Measurements from ENCODE around the gene RBM19. TPM values are rescaled to one million over a fixed set of nuclear protein-coding genes. Genes with fewer than 3 reads are reported as not detected.
A peak's percentile ranks its signal among the peaks of the same experiment; 100 is the strongest.
"Not testable (repeated sequence)": the region's sequence is repeated elsewhere in the genome, so short reads cannot be mapped to it uniquely, and the experiment has no call there.

The RBM19 gene
- total RNA-seq, 2 experiments from 2014 or later, result 66.9 to 67.7 TPM

GRCh38 chr12:114001511-114002340 lies 35.6 kb upstream of the RBM19 start:
- ATAC-seq, result no peak
- H3K36me3 Mint-ChIP-seq (ENCODE audit: low read depth), result no peaks in the 10 kb centered on the region
- intact Hi-C loops (cut with micrococcal nuclease), result no loop called here
- no peak for DNase-seq
- ChIA-PET POLR2A (no interaction called here), CTCF (no interaction called here)
- no peaks in the 10 kb centered on the region for H3K9me3 Mint-ChIP-seq
- H3K27ac Mint-ChIP-seq, result no peak overlapping the region
- peaks cover 9% of the 10 kb centered on the region for H3K27me3 Mint-ChIP-seq
- H3K4me1 Mint-ChIP-seq (ENCODE audit: low read depth), result no peaks in the 10 kb centered on the region
- no peak overlapping the region for H3K4me3 Mint-ChIP-seq
- TF ChIP-seq CTCF (IDR thresholded peaks at IDR 0.05), result no peak

- DNase-seq (no peak), ATAC-seq (no peak)
- H3K27ac Mint-ChIP-seq, result no peak overlapping the region
- no peaks in the 10 kb centered on the region for H3K9me3 Mint-ChIP-seq
- intact Hi-C loops (cut with micrococcal nuclease), result no loop called here
- H3K27me3 Mint-ChIP-seq, result peaks cover 5% of the 10 kb centered on the region
- H3K36me3 Mint-ChIP-seq (ENCODE audit: low read depth), result no peaks in the 10 kb centered on the region
- no peaks in the 10 kb centered on the region for H3K4me1 Mint-ChIP-seq (ENCODE audit: low read depth)
- POLR2A ChIA-PET, result no interaction called here
- H3K4me3 Mint-ChIP-seq, result no peak overlapping the region
- CTCF ChIA-PET, result no interaction called here
- TF ChIP-seq CTCF (IDR thresholded peaks at IDR 0.05), result no peak
Observed at GRCh38 chr12:114000861-114001260, 34.7 kb upstream of the RBM19 start.

GRCh38 chr12:114000261-114000660 lies 34.1 kb upstream of the RBM19 start:
- H3K4me1 Mint-ChIP-seq (ENCODE audit: low read depth); ATAC-seq; POLR2A ChIA-PET; H3K4me3 Mint-ChIP-seq; DNase-seq; H3K36me3 Mint-ChIP-seq (ENCODE audit: low read depth); H3K27me3 Mint-ChIP-seq; H3K9me3 Mint-ChIP-seq; intact Hi-C loops (cut with micrococcal nuclease); H3K27ac Mint-ChIP-seq: not testable (repeated sequence)
- CTCF ChIA-PET, result interaction anchor here (0.9 kb wide), 1 partner anchor 12 kb away, joined by 3 read pairs; no protein-coding TSS in a partner anchor

GRCh38 chr12:113997365-113997764 lies 31.2 kb upstream of the RBM19 start:
- ChIA-PET POLR2A (no interaction called here), CTCF (no interaction called here)
- no peak for TF ChIP-seq CTCF (IDR thresholded peaks at IDR 0.05)
- H3K36me3 Mint-ChIP-seq (ENCODE audit: low read depth), result no peaks in the 10 kb centered on the region
- H3K4me3 Mint-ChIP-seq, result no peak overlapping the region
- H3K9me3 Mint-ChIP-seq, result no peaks in the 10 kb centered on the region
- H3K27me3 Mint-ChIP-seq, result peaks cover 2% of the 10 kb centered on the region
- DNase-seq, result no peak
- ATAC-seq, result peak; percentile 24
- H3K4me1 Mint-ChIP-seq (ENCODE audit: low read depth), result no peaks in the 10 kb centered on the region
- H3K27ac Mint-ChIP-seq, result no peak overlapping the region
- intact Hi-C loops (cut with micrococcal nuclease), result no loop called here

GRCh38 chr12:113996026-113996425 lies 29.9 kb upstream of the RBM19 start:
- no peak for ATAC-seq
- no peak for TF ChIP-seq CTCF (IDR thresholded peaks at IDR 0.05)
- no peaks in the 10 kb centered on the region for H3K36me3 Mint-ChIP-seq (ENCODE audit: low read depth)
- no peak overlapping the region for H3K4me3 Mint-ChIP-seq
- DNase-seq, result no peak
- H3K27ac Mint-ChIP-seq, result no peak overlapping the region
- H3K4me1 Mint-ChIP-seq (ENCODE audit: low read depth), result no peaks in the 10 kb centered on the region
- CTCF ChIA-PET, result interaction anchor here (1.4 kb wide), 1 partner anchor 15 kb away, joined by 5 read pairs; no protein-coding TSS in a partner anchor
- POLR2A ChIA-PET, result interaction anchor here (0.5 kb wide), 1 partner anchor 377 kb away, joined by 3 read pairs; no protein-coding TSS in a partner anchor
- no peaks in the 10 kb centered on the region for H3K9me3 Mint-ChIP-seq
- intact Hi-C loops (cut with micrococcal nuclease), result no loop called here
- H3K27me3 Mint-ChIP-seq, result peaks cover 6% of the 10 kb centered on the region
